ENCODE data around the gene OR56A5.
"Not testable (repeated sequence)": the region's sequence is repeated elsewhere in the genome, so short reads cannot be mapped to it uniquely, and the experiment has no call there.

Gene OR56A5

DNA sequence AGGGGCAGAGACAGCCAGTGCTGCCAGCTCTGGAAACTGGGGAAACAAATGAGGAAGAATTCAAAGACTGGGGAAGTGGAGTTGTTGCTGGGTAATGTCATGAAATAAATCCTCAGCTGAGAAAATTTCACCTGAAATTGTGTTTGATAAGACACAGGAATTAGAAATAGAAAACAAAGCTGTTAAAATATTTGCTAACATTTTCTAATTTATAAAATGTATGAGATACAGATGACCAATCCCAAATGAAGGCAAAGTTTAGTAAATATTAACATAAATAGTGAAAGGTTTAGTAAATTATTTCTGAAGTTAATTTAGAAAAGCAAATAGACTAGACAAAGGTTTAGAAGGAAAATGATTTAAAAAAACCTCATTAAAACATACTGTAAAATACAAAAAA is at the start of gene OR56A5:
OR56A5 (minus strand) TSS at position 101 of the 400 bp plus-strand sequence; CDS start at position 101, 0 bp downstream.
- DNase-seq = no peak

DNA sequence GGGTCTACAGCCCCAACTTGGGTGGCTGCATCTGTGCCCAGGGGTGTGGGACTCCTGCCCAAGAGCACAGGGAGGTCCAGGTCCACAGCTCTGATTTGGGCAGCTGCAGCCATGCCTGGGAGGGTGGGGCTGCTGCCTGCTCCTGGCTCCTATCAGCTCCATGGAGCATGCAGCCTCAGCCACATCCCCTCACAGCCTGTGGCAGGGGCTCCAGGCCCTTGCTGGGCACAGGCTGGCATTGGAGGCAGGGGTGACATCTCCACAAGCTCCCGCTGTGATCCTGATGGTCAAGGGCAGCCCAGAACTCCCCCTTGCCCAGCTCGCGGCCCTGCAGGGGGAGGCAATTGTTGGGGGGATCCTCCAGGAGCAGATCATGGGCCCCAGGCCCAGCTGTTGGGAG is 44.7 kb upstream of the OR56A5 start:
- no peak for DNase-seq

GRCh38 chr11:6012035-6012668 is 43.9 kb upstream of the OR56A5 start:
- no peak for DNase-seq

- no peak for DNase-seq
Observed at GRCh38 chr11:6006846-6007245, 38.6 kb upstream of the OR56A5 start, which contains the start of gene OR56A4. OR56A4 (minus strand) TSS chr11:6006946; CDS start chr11:6002992, 3,954 bp downstream.

DNA sequence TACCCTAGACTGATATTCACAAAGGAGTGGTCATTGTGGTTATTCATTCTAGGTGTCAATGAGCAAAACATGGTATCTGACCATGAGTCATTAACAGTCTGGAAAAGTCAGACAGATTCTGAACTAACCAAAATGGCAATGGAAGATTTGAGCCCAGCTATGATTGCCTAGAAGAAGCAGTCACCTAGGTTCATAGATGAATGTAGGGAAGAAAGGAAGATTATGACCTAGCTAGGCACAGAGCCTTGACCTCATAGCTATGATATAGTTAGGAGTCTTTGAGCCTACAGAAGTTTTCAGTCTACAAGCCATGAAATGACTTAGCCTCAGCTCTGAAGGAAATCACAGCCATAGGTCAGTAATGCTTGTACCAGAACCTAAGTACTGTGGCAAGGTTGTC is 38.1 kb upstream of the OR56A5 start:
- no peak for DNase-seq

DNA sequence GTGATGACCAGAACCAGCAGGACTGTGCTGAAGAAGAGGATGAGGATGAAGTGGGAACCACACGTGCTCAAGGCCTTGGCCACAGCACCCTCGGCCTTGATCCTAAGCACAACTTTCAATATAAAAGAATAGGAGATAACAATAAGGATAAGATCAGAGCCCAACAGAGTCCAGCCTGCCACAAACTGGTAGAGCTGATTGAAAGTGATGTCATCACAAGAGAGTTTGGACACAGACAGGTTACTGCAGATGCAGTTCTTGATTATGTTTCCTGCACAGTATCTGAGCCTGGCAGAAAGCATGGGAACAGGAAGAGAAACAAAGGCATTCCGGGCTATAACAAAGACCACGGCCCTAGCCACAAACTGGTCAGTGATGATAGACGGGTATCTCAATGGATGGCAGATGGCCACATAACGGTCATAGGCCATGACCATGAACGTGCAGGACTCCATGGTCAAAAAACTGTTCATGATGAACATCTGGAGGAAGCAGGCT is 34.0 kb upstream of the OR56A5 start:
- no peak for DNase-seq

DNA sequence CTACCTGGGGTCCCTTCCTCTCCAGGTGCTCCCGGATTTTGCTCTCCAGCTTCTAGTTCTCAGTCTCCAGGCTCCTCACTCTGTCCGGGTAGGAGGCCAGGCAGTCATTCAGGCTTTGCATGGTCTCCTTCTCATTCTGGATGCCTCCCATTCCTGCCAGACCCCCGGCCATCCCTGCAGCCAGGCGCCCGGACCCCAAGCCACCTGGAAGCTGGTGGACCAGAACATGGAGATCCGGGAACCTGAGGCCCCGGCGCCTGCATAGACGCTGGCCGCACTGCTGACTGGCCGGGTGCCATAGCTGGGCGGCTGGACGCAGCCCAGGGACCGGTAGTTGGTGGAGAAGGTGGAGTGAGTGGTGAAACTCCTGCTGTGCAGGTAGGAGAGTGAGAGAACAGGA is 26.5 kb upstream of the OR56A5 start:
- DNase-seq = no peak

GRCh38 chr11:5992604-5993251 is 24.4 kb upstream of the OR56A5 start:
- no peak for DNase-seq

DNA sequence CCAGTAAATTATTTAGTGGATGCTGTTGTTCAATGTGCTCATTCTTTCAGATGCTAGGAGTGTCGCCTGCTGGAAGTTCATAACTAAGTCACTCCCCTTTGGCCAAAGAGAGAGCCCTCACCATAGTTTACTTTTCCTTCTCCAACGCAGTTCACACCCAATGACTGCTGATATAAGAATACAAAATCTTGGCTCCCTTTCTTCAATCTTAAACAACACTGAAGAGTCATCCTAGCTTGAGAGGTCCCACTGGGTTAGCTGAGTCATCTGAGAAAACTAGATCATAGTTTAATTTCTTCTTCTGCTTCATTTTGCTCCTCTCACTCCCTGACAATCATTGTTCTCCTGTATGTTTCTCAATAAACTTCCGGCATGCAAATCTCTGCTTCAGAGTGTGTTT is 23.9 kb upstream of the OR56A5 start:
- DNase-seq = no peak

DNA sequence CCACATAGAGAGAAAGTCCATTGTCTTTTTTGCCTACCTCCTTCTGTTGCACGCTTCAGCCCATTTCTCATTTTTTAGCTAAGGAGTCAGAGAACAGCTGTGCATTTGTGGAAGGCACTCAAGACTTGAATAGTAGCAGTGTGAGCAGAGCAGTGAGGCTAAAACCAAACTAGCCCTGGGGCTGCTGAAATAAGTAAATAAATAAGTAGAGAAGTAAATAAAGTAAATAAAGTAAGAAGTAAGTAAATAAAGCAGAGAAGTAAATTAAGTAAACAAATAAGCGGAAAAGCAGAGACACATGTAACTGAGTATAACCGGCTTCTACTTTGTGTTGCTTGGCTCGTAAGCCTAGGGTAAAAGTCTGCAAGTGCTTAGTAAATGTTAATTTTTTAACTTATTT is 20.9 kb upstream of the OR56A5 start:
- DNase-seq = no peak

- DNase-seq = no peak
Observed at GRCh38 chr11:5986885-5987284, 18.6 kb upstream of the OR56A5 start, which contains the start of gene OR52L1. OR52L1 (minus strand) TSS chr11:5986985; CDS start chr11:5986930, 55 bp downstream.

DNA sequence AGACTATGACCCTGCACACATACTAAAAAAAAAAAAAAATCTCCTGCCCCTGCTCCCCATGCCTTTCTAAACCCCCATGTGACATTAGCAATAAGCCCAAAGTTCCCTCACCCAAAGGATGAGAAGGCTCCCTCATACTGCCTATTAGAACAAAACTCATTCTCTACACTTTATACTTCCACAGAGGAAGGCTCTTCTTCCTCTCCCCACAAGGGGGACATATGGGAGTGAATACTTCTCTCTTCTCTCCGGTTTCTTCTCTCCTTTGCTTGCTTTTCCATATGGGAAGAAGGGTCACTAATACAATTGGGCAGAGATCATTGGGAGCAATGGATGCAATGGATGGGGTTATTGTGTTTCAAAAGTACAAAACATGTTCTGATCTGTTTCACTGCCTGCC is 15.1 kb upstream of the OR56A5 start:
- no peak for DNase-seq

DNA sequence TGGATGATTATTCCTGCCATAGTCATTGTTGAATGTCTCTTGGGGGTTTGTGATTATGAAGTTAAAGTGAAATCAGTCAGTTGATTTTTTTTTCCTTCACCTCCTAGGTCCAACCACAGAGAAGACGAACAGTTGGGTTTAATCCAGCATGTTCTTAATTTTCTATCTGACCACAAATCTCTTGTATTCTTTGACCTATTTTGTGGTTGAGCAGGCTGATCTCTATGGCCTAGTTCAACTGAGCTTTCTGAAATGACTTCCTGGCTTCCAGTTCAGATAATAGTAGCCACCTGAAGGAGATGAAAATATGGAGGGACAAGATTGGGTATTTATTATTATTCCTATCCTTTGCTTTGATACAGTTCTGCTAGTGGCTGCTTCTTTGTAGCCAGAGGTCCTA is 5.2 kb upstream of the OR56A5 start:
- DNase-seq = no peak

- no peak for DNase-seq
Observed at GRCh38 chr11:5967708-5968107, 586 bp downstream of the OR56A5 start.

GRCh38 chr11:5966958-5967357 is 1.3 kb downstream of the OR56A5 start:
- DNase-seq = no peak

DNA sequence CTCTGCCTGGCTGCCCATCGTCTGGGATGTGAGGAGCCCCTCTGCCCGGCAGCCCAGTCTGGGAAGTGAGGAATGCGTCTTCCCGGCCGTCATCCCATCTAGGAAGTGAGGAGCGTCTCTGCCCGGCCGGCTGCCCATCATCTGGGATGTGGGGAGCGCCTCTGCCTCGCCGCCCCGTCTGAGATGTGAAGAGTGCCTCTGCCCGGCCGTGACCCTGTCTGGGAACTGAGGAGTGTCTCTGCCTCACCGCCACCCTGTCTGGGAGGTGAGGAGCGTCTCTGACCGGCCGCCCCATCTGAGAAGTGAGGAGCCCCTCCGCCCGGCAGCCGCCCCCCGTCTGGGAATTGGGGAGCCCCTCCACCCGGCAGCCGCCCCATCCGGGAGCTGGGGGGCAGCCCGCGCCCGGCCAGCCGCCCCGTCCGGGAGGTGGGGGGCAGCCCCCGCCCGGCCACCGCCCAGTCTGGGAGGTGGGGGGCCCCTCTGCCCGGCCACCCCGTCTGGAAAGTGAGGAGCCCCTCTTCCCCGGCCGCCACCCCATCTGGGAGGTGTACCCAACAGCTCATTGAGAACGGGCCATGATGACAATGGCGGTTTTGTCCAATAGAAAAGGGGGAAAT is 7.5 kb downstream of the OR56A5 start:
- DNase-seq = not testable (repeated sequence)

DNA sequence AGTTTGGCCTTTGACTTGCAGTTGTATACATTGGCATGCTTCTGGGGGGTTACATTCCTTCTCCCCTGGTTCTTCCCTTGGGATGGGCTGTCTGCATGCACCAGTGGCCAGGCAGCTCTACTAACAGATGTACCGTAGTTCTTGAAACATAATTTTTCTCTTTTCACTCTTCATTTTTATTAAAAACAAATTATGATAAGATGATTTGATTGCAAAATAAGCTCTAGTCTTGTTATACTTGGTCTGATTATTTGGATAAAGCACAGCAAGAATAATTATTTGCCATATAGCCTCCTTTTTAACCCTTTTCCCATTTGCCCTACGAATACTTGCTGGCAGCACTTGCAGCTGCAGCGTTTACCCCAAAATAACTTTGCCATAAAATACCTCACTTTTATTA is 12.7 kb downstream of the OR56A5 start:
- no peak for DNase-seq

- no peak for DNase-seq
Observed at GRCh38 chr11:5941951-5942350, 26.3 kb downstream of the OR56A5 start, which contains the start of gene OR56A3. OR56A3 (plus strand) TSS chr11:5942251; CDS start chr11:5947347, 5,096 bp downstream.

DNA sequence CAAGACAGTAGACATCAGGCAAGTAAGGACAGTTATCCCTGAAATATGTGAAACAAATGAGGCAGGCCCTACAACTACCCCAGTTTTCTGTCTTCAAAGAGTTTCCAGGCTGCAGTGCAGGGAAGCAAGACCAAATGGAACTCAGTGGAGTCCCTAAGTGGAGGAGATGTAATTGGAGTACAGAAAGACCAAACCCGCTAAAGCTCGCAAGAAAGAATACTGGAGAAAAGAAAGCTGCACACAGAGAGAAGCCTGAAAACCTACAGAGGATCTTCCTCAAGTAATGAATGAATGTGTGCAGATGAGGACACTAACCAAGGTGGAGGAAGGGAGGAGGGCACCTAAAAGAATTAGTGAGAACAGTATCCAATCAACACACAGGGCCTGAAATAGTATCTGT is 27.5 kb downstream of the OR56A5 start:
- DNase-seq = no peak

GRCh38 chr11:5938603-5938965 is 29.7 kb downstream of the OR56A5 start:
- no peak for DNase-seq

GRCh38 chr11:5937868-5938602 is 30.3 kb downstream of the OR56A5 start:
- no peak for DNase-seq

GRCh38 chr11:5933116-5933515 is 35.2 kb downstream of the OR56A5 start:
- no peak for DNase-seq

DNA sequence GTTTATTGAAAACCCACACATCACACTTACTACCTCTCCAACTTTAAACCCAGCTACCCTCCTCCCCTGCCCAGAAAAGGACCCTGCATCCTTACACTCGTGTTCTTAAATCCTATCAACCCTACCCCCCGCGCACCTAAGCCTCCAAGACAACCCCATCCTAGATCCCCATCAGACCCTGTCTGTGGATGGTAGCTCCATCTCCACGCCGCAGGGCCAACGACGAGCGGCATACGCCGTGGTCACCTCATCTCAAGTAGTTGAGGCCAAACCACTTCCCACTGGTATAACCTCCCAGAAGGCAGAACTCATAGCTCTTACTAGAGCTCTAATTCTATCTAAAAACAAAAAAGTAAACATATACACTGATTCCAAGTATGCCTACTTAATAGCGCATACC is 35.6 kb downstream of the OR56A5 start:
- DNase-seq = no peak

Data from activated naive CD4-positive, alpha-beta T cell treated with anti-CD3 and anti-CD28 coated beads, Interleukin-2, amount 50 U/mL, for 16 hours (primary cell).